ENCODE measurements around the gene KRI1. TPM values are rescaled to one million over a fixed set of nuclear protein-coding genes. Genes with fewer than 3 reads are reported as not detected.

KRI1 gene
- total and polyA plus RNA-seq, 2 donors (not counting 3 experiments of a cell fraction or from before 2014, with no cell fraction given): 6.7 to 25.7 TPM

GRCh38 chr19:10575011-10575716 is 9.4 kb upstream of the KRI1 start:
- H3K27me3 ChIP-seq (ENCODE audit: control insufficient read depth in 2 of 2, insufficient read depth in 2 of 2, low read length in 2 of 2): no peaks in the 10 kb centered on the region
- no TSS peak for BruUV-seq (replicated peaks)
- H3K9me3 ChIP-seq (replicated peaks; ENCODE audit: control insufficient read depth, insufficient read depth, low read length): no peaks in the 10 kb centered on the region
- no peak overlapping the region for H2AFZ ChIP-seq (ENCODE audit: low read depth, low read length)
- no peak overlapping the region for H3K4me3 ChIP-seq (replicated peaks in 1 of 3; ENCODE audit: insufficient read depth in 1 of 3, low read depth in 1 of 3, low read length in 3 of 3)
- no peaks in the 10 kb centered on the region for H3K79me2 ChIP-seq (ENCODE audit: control insufficient read depth, insufficient read depth, low read length)
- ChIA-PET POLR2A (interaction anchor here (0.7 kb wide), 1 partner anchor 65 kb away, joined by 3 read pairs; no protein-coding TSS in a partner anchor), CTCF (interaction anchor here (0.6 to 2.0 kb wide), 5 partner anchors 28 to 170 kb away, joined by 3 to 11 read pairs (median 3); no protein-coding TSS in a partner anchor)
- dilution Hi-C loops (cut with MboI; ENCODE audit: extremely low pct_ligation_motif_present, low sequenced_read_pairs) (no loop called here), intact Hi-C loops (cut with micrococcal nuclease) (no loop called here)
- H3K27ac ChIP-seq (ENCODE audit: insufficient read depth, low read depth, low read length): no peak overlapping the region
- no peaks in the 10 kb centered on the region for H3K4me1 ChIP-seq (ENCODE audit: control insufficient read depth, extremely low read depth, insufficient read depth, low read length)
- DNase-seq (ENCODE audit: low read depth, low spot score): no peak
- no peak for TF ChIP-seq FOS (IDR thresholded peaks at IDR 0.05; ENCODE audit: borderline replicate concordance, insufficient read depth, low read length)
- no peak for TF ChIP-seq JUN (IDR thresholded peaks at IDR 0.05; ENCODE audit: borderline replicate concordance, insufficient read depth, insufficient read length, low read depth)
- no peak for TF ChIP-seq MYC (IDR thresholded peaks at IDR 0.05; ENCODE audit: low read depth, low read length)
- TF ChIP-seq POLR2A (IDR thresholded peaks at IDR 0.05; ENCODE audit: low read depth, low read length): no peak
- no peak for TF ChIP-seq MAX (IDR thresholded peaks at IDR 0.05; ENCODE audit: insufficient read depth, insufficient read length)
- TF ChIP-seq EZH2 (IDR thresholded peaks at IDR 0.05; ENCODE audit: borderline replicate concordance, low read depth, low read length, severe bottlenecking): no peak
- no peak for TF ChIP-seq POLR2AphosphoS5 (IDR thresholded peaks at IDR 0.05; ENCODE audit: insufficient read depth, low read depth, low read length)
- no peak for TF ChIP-seq CTCF (IDR thresholded peaks at IDR 0.05; ENCODE audit: extremely low read depth in 1 of 2, insufficient read depth in 1 of 2, low read depth in 1 of 2, low read length in 2 of 2)
- no peak for TF ChIP-seq GATA2 (IDR thresholded peaks at IDR 0.05; ENCODE audit: insufficient read depth, insufficient read length, low read depth, low read length)
- H3K36me3 ChIP-seq (ENCODE audit: control insufficient read depth in 2 of 2, extremely low read depth in 1 of 2, insufficient read depth in 2 of 2, low read length in 2 of 2): no peaks in the 10 kb centered on the region
- no peak overlapping the region for H3K4me2 ChIP-seq (ENCODE audit: insufficient read depth, low read length)
- no peak overlapping the region for H3K9ac ChIP-seq (replicated peaks; ENCODE audit: extremely low read depth, insufficient read depth, low read length)
- FAIRE-seq: no peak
- H4K20me1 ChIP-seq (replicated peaks; ENCODE audit: control insufficient read depth, extremely low read depth, insufficient read depth, low read length): no peaks in the 10 kb centered on the region
- no peaks in the 10 kb centered on the region for H3K9me1 ChIP-seq (replicated peaks; ENCODE audit: control insufficient read depth, extremely low read depth, insufficient read depth, low read length)
